A549 treated with dexamethasone at 1 μM for 4 hours (cell line): ENCODE measurements around the gene AFAP1L1. TPM values are rescaled to one million over a fixed set of nuclear protein-coding genes. Genes with fewer than 3 reads are reported as not detected.

Experiments
- total RNA-seq: library from RNA; stranded (reverse); fragments of 200-300 nt; extraction: Qiagen RNA extraction; gene quantifications from 5 replicates; pipeline ENCODE4 v1.2.3, GENCODE V29; 2022

Gene AFAP1L1
- 10.3 to 15.2 TPM (median 13.4 TPM) in 5 replicates for total RNA-seq

GRCh38 chr5:149271716-149272563 lies at the start of gene AFAP1L1:
Gene AFAP1L1, plus strand, starts transcription at chr5:149271859. Its CDS starts 110 bp downstream, at chr5:149271969.

DNA sequence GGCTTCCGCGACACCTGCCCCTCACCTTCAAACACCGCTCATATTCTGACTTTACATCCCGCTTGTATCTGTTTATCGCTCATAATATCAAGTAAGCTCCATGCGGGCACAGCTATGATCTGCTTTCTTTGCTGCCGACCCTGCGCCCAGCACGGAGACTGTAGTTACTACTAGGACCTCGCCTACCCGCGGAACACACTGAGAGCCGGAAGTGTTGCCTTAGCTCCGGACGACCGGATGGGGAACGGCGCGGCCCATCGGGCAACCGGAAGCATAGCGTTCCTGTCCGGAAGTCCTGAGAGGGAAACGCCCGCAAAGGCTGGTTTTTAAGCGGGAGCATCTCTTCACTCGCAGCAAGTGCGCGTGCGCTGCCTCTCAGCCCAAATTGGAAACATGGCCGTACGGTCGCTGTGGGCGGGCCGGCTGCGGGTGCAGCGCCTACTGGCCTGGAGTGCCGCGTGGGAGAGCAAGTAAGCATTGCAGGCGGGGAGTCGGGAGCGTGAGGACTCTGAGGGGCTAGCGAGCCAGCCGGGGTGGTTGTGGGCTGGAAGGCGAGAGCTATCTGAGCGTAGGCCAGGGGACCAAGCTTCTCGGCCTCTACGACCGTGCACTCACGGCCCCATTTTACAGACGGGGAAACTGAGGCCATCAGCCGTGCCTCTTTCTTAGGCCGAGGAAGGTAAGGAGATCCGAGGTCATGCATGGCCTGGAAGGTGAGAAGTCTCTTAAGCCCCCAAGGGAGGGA lies 73.7 kb downstream of the AFAP1L1 start, which contains the start of gene GRPEL2:
GRPEL2 (plus strand) TSS at position 353 of the 745 bp plus-strand sequence; CDS start at position 394, 41 bp downstream.

GRCh38 chr5:149357370-149358293 lies 86.0 kb downstream of the AFAP1L1 start, which contains the start of gene PCYOX1L:
Gene PCYOX1L, plus strand, starts transcription at chr5:149358046. Its CDS starts 23 bp downstream, at chr5:149358069.

GRCh38 chr5:149379177-149379761 lies 107.6 kb downstream of the AFAP1L1 start, which contains the start of gene IL17B:
Gene IL17B, minus strand, starts transcription at chr5:149379292. Its CDS starts 67 bp downstream, at chr5:149379225.

Other genes with a start within 250 kb of the AFAP1L1 start
- gene SH3TC2, start 208.8 kb upstream of the AFAP1L1 start, total RNA-seq = 0.38 to 0.73 TPM (median 0.48 TPM) in 5 replicates
- 16.8 to 25.1 TPM (median 21.0 TPM) in 5 replicates for gene ABLIM3, start 130.4 kb upstream of the AFAP1L1 start, total RNA-seq
- 8.4 to 10.1 TPM (median 8.6 TPM) in 5 replicates for gene GRPEL2, start 73.6 kb downstream of the AFAP1L1 start, total RNA-seq
- gene PCYOX1L, start 86.2 kb downstream of the AFAP1L1 start, total RNA-seq = 2.2 to 3.2 TPM (median 3.0 TPM) in 5 replicates
- gene IL17B, start 107.4 kb downstream of the AFAP1L1 start, total RNA-seq = not detected in 5 replicates